Right renal pelvis (tissue), 4 donors: ENCODE results near the gene FALEC. TPM values are rescaled to one million over a fixed set of nuclear protein-coding genes. Genes with fewer than 3 reads are reported as not detected.
"Not testable (repeated sequence)": the region's sequence is repeated elsewhere in the genome, so short reads cannot be mapped to it uniquely, and the experiment has no call there.

Experiments
- DNase-seq, 4 donors: peaks; one replicate each; pipeline ENCODE4 v3.0.0-alpha.2; 2013; ENCODE audit warnings: low read depth in 4 of 4, low spot score in 3 of 4, missing footprints in 1 of 4
- polyA plus RNA-seq, 4 donors: library from polyadenylated mRNA; unstranded; fragments of 120-200 nt; gene quantifications; one replicate each; pipeline ENCODE4 v1.2.1, GENCODE V29; 2013; ENCODE audit not compliant: insufficient read length in 4 of 4

The FALEC gene
- polyA plus RNA-seq, 4 donors = 0.42 to 0.44 TPM; not detected in 2

GRCh38 chr1:150567717-150568593 lies 52.4 kb downstream of the FALEC start:
- peak; percentile 81 to 88 (median 83) for DNase-seq

- no peak for DNase-seq
These were observed 53.0 kb downstream of the FALEC start for GRCh38 chr1:150568594-150568966.

- DNase-seq = no peak
These were observed 57.5 kb downstream of the FALEC start for GRCh38 chr1:150572918-150573647.

- DNase-seq = not testable (repeated sequence)
These were observed 58.1 kb downstream of the FALEC start for GRCh38 chr1:150573648-150574071.

- no peak for DNase-seq
These were observed 58.9 kb downstream of the FALEC start for GRCh38 chr1:150574260-150575071.

GRCh38 chr1:150575072-150575489 lies 59.5 kb downstream of the FALEC start:
- no peak for DNase-seq

GRCh38 chr1:150575518-150576366 lies 60.2 kb downstream of the FALEC start:
- no peak for DNase-seq

- DNase-seq = no peak
These were observed 60.8 kb downstream of the FALEC start for GRCh38 chr1:150576367-150576711.

- no peak for DNase-seq
These were observed 61.4 kb downstream of the FALEC start for GRCh38 chr1:150576794-150577556.

GRCh38 chr1:150577557-150578271 lies 62.2 kb downstream of the FALEC start:
- no peak for DNase-seq

- DNase-seq = peak in 2 of 4 donors; percentile 49 to 56
These were observed 62.9 kb downstream of the FALEC start for GRCh38 chr1:150578272-150579109.

- DNase-seq = peak; percentile 82 to 90 (median 88)
These were observed 63.8 kb downstream of the FALEC start, which contains the start of gene MCL1 for GRCh38 chr1:150579110-150579944. Gene MCL1, minus strand, starts transcription at chr1:150579610. Its CDS starts 80 bp downstream, at chr1:150579530.

GRCh38 chr1:150579945-150580642 lies 64.5 kb downstream of the FALEC start:
- no peak for DNase-seq

GRCh38 chr1:150580966-150581365 lies 65.4 kb downstream of the FALEC start:
- not testable (repeated sequence) for DNase-seq

GRCh38 chr1:150581437-150581836 lies 65.9 kb downstream of the FALEC start:
- DNase-seq = not testable (repeated sequence)

GRCh38 chr1:150581962-150582361 lies 66.4 kb downstream of the FALEC start:
- DNase-seq = not testable (repeated sequence)
